ENCODE results near the gene OPRL1.

OPRL1 gene

DNA sequence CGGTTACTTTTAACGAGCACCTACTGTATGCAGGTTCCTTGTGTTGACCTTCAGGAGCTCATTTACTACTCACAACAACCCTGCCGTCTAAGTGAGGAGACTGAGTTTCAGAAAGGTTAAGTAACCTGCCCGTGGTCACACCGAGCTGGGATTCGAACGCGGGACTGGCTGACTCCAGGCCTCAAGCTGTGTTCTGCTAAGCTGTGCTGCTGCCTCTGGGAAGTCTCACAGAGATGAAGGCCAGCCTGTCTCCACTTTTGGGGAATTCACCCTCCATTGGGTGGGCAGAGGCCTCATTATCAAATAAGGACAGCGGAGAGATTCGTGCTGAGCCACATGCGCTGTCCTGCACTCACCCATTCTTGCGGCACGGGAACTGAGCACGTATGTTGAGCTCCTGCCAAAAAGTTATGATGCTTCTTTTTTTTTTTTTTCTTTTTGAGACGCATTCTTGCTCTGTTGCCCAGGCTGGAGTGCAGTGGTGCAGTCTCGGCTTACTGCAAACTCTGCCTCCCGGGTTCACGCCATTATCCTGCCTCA is 58.5 kb downstream of the OPRL1 start:
- no peak overlapping the region for H3K27ac ChIP-seq (ENCODE audit: low read length)
- H3K36me3 ChIP-seq (ENCODE audit: control insufficient read depth in 1 of 2, insufficient read depth in 2 of 2, low read length in 2 of 2): no peaks in the 10 kb centered on the region
- no peak overlapping the region for H3K4me3 ChIP-seq (ENCODE audit: low read depth in 1 of 2, low read length in 2 of 2)
- no peaks in the 10 kb centered on the region for H3K27me3 ChIP-seq (ENCODE audit: low read depth, low read length)
- H3K4me1 ChIP-seq (ENCODE audit: control insufficient read depth in 1 of 2, insufficient read depth in 2 of 2, low read length in 2 of 2): no peaks in the 10 kb centered on the region
- no peaks in the 10 kb centered on the region for H3K9me3 ChIP-seq (ENCODE audit: control insufficient read depth in 1 of 2, low read length in 2 of 2)

GRCh38 chr20:64139199-64140060 is 59.5 kb downstream of the OPRL1 start:
- Histone ChIP-seq H3K4me1 (ENCODE audit: control insufficient read depth in 1 of 2, insufficient read depth in 2 of 2, low read length in 2 of 2) (no peaks in the 10 kb centered on the region), H3K27ac (ENCODE audit: low read length) (no peak overlapping the region), H3K36me3 (ENCODE audit: control insufficient read depth in 1 of 2, insufficient read depth in 2 of 2, low read length in 2 of 2) (no peaks in the 10 kb centered on the region), H3K27me3 (ENCODE audit: low read depth, low read length) (no peaks in the 10 kb centered on the region), H3K9me3 (ENCODE audit: control insufficient read depth in 1 of 2, low read length in 2 of 2) (no peaks in the 10 kb centered on the region), H3K4me3 (ENCODE audit: low read depth in 1 of 2, low read length in 2 of 2) (no peak overlapping the region)

- Histone ChIP-seq H3K4me3 (ENCODE audit: low read depth in 1 of 2, low read length in 2 of 2) (no peak overlapping the region), H3K27me3 (ENCODE audit: low read depth, low read length) (no peaks in the 10 kb centered on the region), H3K9me3 (ENCODE audit: control insufficient read depth in 1 of 2, low read length in 2 of 2) (peaks cover 0 to 6% of the 10 kb centered on the region in 2 donors), H3K4me1 (ENCODE audit: control insufficient read depth in 1 of 2, insufficient read depth in 2 of 2, low read length in 2 of 2) (no peaks in the 10 kb centered on the region), H3K36me3 (ENCODE audit: control insufficient read depth in 1 of 2, insufficient read depth in 2 of 2, low read length in 2 of 2) (no peaks in the 10 kb centered on the region), H3K27ac (ENCODE audit: low read length) (no peak overlapping the region)
These were observed 60.4 kb downstream of the OPRL1 start for GRCh38 chr20:64140061-64140931.

GRCh38 chr20:64140956-64141355 is 61.1 kb downstream of the OPRL1 start:
- no peak overlapping the region for H3K27ac ChIP-seq (ENCODE audit: low read length)
- no peaks in the 10 kb centered on the region for H3K36me3 ChIP-seq (ENCODE audit: control insufficient read depth in 1 of 2, insufficient read depth in 2 of 2, low read length in 2 of 2)
- no peaks in the 10 kb centered on the region for H3K4me1 ChIP-seq (ENCODE audit: control insufficient read depth in 1 of 2, insufficient read depth in 2 of 2, low read length in 2 of 2)
- peaks cover 6% of the 10 kb centered on the region in 2 donors for H3K9me3 ChIP-seq (ENCODE audit: control insufficient read depth in 1 of 2, low read length in 2 of 2)
- H3K27me3 ChIP-seq (ENCODE audit: low read depth, low read length): no peaks in the 10 kb centered on the region
- no peak overlapping the region for H3K4me3 ChIP-seq (ENCODE audit: low read depth in 1 of 2, low read length in 2 of 2)

GRCh38 chr20:64142590-64142989 is 62.7 kb downstream of the OPRL1 start:
- H3K27me3 ChIP-seq (ENCODE audit: low read depth, low read length): no peaks in the 10 kb centered on the region
- H3K36me3 ChIP-seq (ENCODE audit: control insufficient read depth in 1 of 2, insufficient read depth in 2 of 2, low read length in 2 of 2): no peaks in the 10 kb centered on the region
- no peak overlapping the region for H3K27ac ChIP-seq (ENCODE audit: low read length)
- no peak overlapping the region for H3K4me3 ChIP-seq (ENCODE audit: low read depth in 1 of 2, low read length in 2 of 2)
- no peaks in the 10 kb centered on the region for H3K4me1 ChIP-seq (ENCODE audit: control insufficient read depth in 1 of 2, insufficient read depth in 2 of 2, low read length in 2 of 2)
- peaks cover 6% of the 10 kb centered on the region in 2 donors for H3K9me3 ChIP-seq (ENCODE audit: control insufficient read depth in 1 of 2, low read length in 2 of 2)

GRCh38 chr20:64143018-64143801 is 63.3 kb downstream of the OPRL1 start:
- Histone ChIP-seq H3K9me3 (ENCODE audit: control insufficient read depth in 1 of 2, low read length in 2 of 2) (peaks cover 6% of the 10 kb centered on the region in 2 donors), H3K27ac (ENCODE audit: low read length) (no peak overlapping the region), H3K36me3 (ENCODE audit: control insufficient read depth in 1 of 2, insufficient read depth in 2 of 2, low read length in 2 of 2) (no peaks in the 10 kb centered on the region), H3K4me3 (ENCODE audit: low read depth in 1 of 2, low read length in 2 of 2) (no peak overlapping the region), H3K4me1 (ENCODE audit: control insufficient read depth in 1 of 2, insufficient read depth in 2 of 2, low read length in 2 of 2) (no peaks in the 10 kb centered on the region), H3K27me3 (ENCODE audit: low read depth, low read length) (no peaks in the 10 kb centered on the region)

DNA sequence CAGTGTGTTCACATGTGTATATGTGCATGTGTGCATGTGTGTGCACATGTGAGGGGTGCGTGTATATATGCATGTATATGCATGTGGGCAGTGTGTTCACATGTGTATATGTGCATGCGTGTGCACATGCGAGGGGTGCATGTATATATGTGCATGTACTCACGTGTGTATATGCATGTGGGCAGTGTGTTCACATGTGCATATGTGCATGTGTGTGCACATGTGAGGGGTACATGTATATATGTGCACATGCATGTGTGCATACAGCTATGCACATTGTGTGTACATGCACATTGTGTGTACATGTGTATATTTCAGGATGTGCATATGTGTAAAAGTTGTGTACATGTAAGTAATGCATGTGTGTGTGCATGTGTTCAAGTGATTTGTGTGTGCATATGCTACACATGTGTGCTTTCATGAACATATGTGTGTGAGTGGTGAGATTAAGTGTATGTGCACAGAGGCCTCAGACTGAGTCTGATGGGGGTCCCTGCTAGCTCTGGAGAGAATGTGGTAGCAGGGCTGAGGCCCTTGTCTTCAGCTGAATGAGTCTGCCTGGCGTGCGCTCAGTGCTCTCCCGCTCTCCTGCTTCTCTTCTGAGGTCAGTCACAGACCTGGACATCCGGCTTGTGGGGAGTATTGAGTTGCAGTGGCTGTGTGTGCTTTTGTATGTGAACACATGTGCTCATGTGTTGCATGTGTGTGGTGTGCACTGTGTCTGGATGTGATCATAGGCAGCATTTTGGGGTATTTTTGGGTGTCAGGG is 64.4 kb downstream of the OPRL1 start:
- H3K27ac ChIP-seq (ENCODE audit: low read length): no peak overlapping the region
- no peak overlapping the region for H3K4me3 ChIP-seq (ENCODE audit: low read depth in 1 of 2, low read length in 2 of 2)
- H3K36me3 ChIP-seq (ENCODE audit: control insufficient read depth in 1 of 2, insufficient read depth in 2 of 2, low read length in 2 of 2): no peaks in the 10 kb centered on the region
- H3K4me1 ChIP-seq (ENCODE audit: control insufficient read depth in 1 of 2, insufficient read depth in 2 of 2, low read length in 2 of 2): no peaks in the 10 kb centered on the region
- no peaks in the 10 kb centered on the region for H3K27me3 ChIP-seq (ENCODE audit: low read depth, low read length)
- H3K9me3 ChIP-seq (ENCODE audit: control insufficient read depth in 1 of 2, low read length in 2 of 2): peaks cover 6% of the 10 kb centered on the region in 2 donors

- Histone ChIP-seq H3K27me3 (ENCODE audit: low read depth, low read length) (no peaks in the 10 kb centered on the region), H3K4me3 (ENCODE audit: low read depth in 1 of 2, low read length in 2 of 2) (no peak overlapping the region), H3K4me1 (ENCODE audit: control insufficient read depth in 1 of 2, insufficient read depth in 2 of 2, low read length in 2 of 2) (no peaks in the 10 kb centered on the region), H3K9me3 (ENCODE audit: control insufficient read depth in 1 of 2, low read length in 2 of 2) (peaks cover 6% of the 10 kb centered on the region in 2 donors), H3K27ac (ENCODE audit: low read length) (no peak overlapping the region), H3K36me3 (ENCODE audit: control insufficient read depth in 1 of 2, insufficient read depth in 2 of 2, low read length in 2 of 2) (no peaks in the 10 kb centered on the region)
These were observed 65.8 kb downstream of the OPRL1 start for GRCh38 chr20:64145458-64146300.

DNA sequence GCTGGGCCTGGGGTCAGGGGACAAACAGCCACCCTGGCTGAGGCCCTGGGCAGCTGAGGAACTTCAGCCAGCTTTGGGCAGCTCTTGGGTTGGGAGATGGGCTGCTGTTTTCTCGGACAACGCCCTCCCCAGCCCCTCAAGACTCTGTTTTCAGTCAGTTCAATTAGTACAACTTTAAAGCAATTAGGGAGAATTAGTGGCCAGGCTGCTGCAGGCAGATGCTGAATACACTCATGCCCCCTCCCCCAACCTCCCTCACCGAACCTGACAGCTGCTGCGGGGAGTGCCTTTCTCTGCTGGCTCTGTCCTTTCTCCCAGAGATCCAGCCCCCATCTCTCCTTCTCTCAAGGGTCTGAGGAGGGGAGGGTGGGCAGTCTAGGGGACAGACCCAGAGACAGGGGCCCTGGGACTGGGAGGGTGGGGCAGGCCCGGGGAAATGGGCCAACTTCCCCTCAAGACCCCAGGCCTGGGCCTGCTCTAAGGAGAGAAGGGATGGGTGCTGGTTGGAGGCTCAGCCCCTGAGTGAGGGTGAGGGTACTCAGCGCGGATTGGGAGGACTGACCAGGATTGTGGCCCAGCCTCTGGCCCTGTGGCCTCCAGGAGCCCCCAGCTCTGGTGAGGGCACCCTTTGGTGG is 66.5 kb downstream of the OPRL1 start:
- H3K4me3 ChIP-seq (ENCODE audit: low read depth in 1 of 2, low read length in 2 of 2): no peak overlapping the region
- H3K27me3 ChIP-seq (ENCODE audit: low read depth, low read length): no peaks in the 10 kb centered on the region
- no peaks in the 10 kb centered on the region for H3K4me1 ChIP-seq (ENCODE audit: control insufficient read depth in 1 of 2, insufficient read depth in 2 of 2, low read length in 2 of 2)
- no peak overlapping the region for H3K27ac ChIP-seq (ENCODE audit: low read length)
- H3K36me3 ChIP-seq (ENCODE audit: control insufficient read depth in 1 of 2, insufficient read depth in 2 of 2, low read length in 2 of 2): no peaks in the 10 kb centered on the region
- H3K9me3 ChIP-seq (ENCODE audit: control insufficient read depth in 1 of 2, low read length in 2 of 2): peaks cover 6% of the 10 kb centered on the region in 2 donors
